ENCODE results near the gene ACAT2.
A peak's percentile ranks its signal among the peaks of the same experiment; 100 is the strongest.
"Not testable (repeated sequence)": the region's sequence is repeated elsewhere in the genome, so short reads cannot be mapped to it uniquely, and the experiment has no call there.

ACAT2 gene

DNA sequence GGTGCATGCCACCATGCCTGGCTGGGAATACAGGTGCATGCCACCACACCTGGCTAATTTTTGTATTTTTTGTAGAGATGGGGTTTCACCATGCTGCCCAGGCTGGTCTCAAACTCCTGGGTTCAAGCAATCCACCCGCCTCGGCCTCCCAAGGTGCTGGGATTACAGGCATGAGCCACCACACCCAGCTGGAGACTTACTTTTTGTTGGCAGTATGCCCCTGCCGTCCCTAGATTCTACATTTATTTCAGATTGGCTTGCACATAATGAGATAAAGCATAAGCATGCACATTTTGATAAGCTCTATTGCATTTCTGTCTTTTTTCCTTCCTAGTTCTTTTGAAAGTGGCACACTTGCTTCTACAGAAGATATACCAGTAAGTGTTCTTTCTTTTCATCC lies 54.9 kb downstream of the ACAT2 start:
- not testable (repeated sequence) for DNase-seq

DNA sequence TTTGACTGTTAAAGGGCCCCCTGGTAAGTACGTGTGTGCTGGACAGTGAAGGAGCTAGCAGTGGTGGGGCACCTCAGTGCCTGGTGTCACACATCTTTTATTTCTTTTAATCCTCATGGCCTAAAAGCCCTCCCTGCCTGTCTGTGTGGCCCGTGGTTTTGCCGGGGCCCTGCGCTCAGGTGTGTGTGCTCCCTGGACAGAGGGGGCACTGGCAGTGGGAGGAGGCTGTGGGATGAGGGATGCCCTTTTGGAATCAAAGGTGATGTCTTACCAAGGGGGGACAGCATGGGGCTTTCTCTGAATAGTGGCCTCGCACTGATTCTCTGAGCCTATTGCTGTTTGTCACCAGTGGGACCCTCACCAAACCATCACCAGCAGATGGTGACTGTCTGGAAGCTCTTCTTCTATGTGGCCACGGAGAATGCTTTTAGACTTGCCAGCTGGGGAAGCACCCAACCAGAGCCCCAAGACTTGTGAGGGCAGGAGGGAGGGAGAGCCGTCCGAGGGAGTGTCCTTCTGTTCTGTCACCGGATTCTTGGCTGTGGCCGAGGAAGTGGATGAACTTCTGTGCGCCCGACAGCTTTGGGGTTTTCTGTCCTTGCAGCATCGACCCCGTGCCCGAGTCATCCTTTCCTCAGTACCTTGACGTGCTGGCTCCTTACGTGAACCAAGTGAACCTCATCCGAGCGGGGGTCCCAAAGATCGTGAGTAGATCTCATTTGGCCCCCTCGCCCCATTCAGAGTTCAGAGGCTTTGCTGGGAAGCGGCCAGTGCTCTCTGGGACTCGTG lies 56.3 kb downstream of the ACAT2 start:
- no peak for DNase-seq

DNA sequence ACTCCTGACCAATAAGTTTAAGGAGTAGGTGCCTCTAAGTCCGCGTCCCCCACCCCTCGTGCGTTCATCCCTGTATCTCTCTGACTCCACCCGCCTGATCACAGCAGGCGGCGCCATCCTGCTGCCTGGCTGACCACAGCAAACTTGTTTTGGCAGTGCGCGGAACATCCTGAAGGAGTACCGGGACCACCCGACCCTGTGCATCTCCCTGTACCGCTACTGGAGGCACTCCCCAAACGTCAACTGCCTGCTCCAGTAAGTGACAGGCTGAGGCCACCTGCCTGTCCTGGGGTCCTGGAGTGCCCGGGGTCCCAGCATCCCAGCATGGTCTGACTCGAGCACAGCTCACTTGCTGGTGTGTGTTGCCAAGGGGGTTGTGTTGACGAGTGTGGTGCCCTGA lies 57.3 kb downstream of the ACAT2 start:
- DNase-seq: no peak

DNA sequence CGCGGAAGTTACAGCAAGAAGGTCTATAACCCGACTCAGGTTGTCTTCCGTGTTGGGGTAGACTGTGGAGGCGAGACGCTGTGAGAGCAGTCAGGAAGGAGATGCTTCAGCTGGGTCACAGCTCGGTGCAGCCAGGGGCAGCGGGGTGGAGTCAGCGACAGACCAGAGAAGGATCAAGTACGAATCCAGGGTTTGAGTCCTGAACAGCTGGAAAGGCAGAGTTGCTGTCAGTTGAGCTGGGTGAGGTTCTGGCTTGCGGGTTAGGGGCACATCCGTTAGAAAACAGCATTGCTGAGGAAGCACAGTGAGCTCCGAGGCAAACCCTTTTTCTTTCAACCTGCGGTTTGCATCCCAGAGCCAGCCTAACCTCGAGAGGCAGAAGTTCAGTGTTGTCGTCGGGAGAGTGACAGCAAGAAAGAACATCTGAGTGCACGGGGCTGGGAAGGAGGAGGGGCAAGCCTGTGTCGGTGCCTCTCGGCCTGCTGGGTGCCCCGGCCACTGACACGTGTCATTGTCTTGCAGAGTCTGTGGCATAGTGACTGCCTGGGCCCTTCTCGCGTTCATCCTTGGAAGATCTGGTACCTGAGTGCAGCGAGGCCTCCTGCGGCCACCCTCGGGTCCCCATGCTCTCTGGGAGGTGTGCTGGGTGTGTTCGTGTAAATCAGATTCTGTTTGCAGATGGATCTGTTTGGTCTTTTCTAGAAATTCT lies 58.2 kb downstream of the ACAT2 start:
- peak; percentile 31 for DNase-seq

DNA sequence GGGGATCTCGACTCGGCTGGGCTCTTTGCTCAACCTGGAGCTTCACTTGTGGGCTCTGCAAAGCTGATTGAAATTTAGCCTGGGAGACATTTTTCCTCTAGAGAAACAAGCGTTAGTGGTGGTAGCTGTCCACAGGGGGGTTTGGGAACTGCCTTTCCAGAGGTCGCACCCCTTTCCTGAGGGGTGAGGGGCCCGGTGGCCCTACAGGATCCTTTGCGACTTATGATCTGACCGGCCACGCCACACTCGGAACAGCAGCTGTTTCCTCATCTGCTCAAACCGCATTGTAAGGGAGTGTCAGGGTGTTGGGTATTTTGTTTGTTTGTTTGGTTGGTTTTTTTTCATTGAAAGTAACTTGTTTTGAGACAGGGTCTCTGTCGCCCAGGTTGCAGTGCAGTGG lies 59.3 kb downstream of the ACAT2 start:
- no peak for DNase-seq

DNA sequence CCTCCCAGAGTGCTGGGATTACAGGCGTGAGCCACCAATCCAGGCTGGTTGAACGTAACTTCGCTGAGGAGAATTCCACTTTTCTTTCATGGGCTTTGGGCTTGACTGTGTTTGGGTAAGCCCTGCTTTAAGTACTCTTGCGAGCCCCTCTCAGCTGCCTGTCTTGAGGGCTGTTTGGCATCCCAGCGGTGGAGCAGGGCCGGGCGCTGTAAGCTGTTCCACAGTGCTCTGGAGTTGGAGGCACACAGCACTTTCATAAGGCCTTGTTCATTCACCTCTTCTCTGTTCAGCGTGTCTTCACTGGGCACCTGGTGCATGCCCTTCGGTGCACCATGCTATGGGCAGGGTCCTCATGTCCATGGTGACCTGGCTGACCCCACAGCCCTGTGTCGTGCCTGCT lies 59.9 kb downstream of the ACAT2 start:
- DNase-seq: no peak

DNA sequence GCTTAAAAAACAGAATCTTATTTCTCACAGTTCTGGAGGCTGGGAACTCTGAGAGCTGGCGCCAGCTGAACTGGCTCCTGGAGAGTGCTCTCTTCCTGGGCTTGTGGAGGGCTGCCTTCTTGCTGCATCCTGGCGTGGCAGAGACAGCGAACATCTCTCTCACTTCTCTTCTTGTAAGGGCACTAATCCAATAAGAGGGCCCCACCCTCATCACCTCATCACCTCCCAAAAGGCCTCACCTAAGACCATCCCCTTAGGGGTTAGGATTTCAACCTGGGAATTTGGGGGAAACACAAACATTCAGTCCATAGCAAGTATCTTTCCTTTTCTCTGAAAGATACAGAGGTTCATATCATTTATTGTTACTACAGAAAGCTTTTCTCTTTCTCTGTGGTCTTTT lies 62.1 kb downstream of the ACAT2 start:
- no peak for DNase-seq

DNA sequence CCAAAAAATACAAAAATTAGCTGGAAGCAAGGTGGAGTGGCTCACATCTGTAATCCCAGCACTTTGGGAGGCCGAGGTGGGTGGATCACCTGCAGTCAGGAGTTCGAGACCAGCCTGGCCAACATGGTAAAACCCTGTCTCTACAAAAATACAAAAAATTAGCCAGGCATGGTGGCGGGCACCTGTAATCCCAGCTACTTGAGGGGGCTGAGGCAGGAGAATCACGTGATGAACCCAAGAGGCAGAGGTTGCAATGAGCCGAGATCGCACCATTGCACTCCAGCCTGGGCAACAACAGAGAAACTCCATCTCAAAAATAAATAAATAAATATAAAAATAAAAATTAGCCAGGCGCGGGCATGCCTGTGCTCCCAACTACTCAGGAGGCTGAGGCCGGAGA lies 62.8 kb downstream of the ACAT2 start:
- DNase-seq: not testable (repeated sequence)

DNA sequence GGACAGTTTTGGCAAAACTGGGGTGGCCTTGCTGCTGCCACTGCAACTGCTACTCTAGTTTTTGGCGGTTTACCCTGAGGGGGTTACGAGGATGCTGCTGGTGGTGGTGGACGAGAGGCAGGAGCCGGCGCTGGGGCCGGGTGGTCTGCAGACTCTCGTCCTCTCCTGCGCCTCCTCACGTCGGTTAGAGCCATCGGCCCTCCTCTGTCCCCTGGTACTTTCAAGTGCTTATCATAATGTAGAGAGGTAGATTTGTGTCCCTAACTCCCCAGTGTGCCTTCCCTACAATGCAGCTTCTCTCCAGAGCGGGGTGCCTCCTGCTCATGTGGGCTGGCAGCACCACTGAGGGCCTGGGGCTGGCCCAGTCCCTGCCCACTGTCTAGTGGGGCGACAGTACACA lies 64.2 kb downstream of the ACAT2 start:
- DNase-seq: no peak

DNA sequence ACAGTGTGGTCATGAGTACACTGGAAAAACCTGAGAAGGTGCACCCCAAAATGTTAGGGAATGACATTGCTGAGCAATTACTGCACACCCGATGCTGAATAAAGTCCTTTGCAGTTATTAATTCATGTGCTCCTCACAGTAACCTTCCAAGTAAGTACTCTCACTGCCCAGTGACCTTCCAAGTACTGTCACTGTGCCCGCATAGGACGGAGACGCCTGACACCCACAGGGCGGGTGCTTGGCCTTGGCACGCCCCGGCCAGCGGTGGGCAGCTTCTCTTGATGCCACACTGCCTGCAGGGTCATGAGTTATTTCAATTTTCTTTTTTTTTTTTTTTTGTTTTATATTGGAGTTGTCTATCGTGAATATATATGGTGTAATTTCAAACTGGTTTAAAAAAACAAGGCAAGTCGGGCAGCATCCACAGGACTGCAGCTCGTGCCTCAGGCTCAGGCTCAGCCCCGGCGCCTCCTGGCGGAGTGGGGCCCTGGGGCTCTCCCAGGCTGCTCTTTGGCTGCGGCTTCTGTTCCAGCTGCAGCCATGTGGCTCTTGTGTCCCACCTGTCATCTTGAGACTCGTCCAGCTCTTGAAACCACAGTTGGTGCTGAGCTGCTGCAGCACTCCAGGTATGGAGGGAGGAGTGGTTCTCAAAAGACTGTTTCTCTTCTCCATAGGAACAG lies 65.3 kb downstream of the ACAT2 start:
- no peak for DNase-seq

DNA sequence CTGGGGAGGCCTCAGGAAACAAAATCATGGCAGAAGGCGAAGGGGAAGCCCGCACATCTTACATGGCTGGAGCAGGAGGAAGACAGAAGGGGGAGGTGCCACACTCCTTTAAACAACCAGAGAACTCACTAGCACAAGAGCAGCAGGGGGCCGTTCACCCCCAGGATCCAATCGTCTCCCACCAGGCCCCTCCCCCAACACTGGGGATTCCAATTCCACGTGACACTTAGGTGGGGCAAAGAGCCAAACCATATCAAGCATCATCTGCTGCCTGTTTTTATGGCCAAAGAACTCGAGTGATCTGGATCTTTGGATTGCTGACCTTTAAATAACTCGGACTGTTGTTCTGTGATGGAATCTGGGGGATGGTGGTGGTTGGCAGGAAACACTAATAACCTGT lies 66.2 kb downstream of the ACAT2 start:
- no peak for DNase-seq
